ENCODE results near the gene REPIN1.

REPIN1 gene

GRCh38 chr7:150399421-150400007, 30.9 kb downstream of the REPIN1 start:
- no peak for DNase-seq (ENCODE audit: low read depth)
- no peak for TF ChIP-seq CTCF (conservative IDR thresholded peaks at IDR 0.05; ENCODE audit: low read depth, low read length)

GRCh38 chr7:150400008-150400787, 31.6 kb downstream of the REPIN1 start:
- no peak for DNase-seq (ENCODE audit: low read depth)
- no peak overlapping the region for H3K4me3 ChIP-seq (ENCODE audit: low read length)
- TF ChIP-seq CTCF (conservative IDR thresholded peaks at IDR 0.05; ENCODE audit: low read depth, low read length): no peak

More at GRCh38 chr7:150399421-150400007, 30.9 kb downstream of the REPIN1 start:
- no peak overlapping the region for H3K4me3 ChIP-seq (ENCODE audit: low read length)

- no peak for DNase-seq (ENCODE audit: low read depth)
- TF ChIP-seq CTCF (conservative IDR thresholded peaks at IDR 0.05; ENCODE audit: low read depth, low read length): no peak
- H3K4me3 ChIP-seq (ENCODE audit: low read length): no peak overlapping the region
Measured at GRCh38 chr7:150400788-150401423, 32.3 kb downstream of the REPIN1 start.

GRCh38 chr7:150401424-150401790, 32.8 kb downstream of the REPIN1 start:
- DNase-seq (ENCODE audit: low read depth): no peak
- no peak for TF ChIP-seq CTCF (conservative IDR thresholded peaks at IDR 0.05; ENCODE audit: low read depth, low read length)
- H3K4me3 ChIP-seq (ENCODE audit: low read length): no peak overlapping the region

GRCh38 chr7:150401861-150402631, 33.4 kb downstream of the REPIN1 start:
- TF ChIP-seq CTCF (conservative IDR thresholded peaks at IDR 0.05; ENCODE audit: low read depth, low read length): no peak
- H3K4me3 ChIP-seq (ENCODE audit: low read length): no peak overlapping the region
- no peak for DNase-seq (ENCODE audit: low read depth)

GRCh38 chr7:150402671-150403321, 34.2 kb downstream of the REPIN1 start:
- DNase-seq (ENCODE audit: low read depth): no peak

More at GRCh38 chr7:150402671-150403321, 34.2 kb downstream of the REPIN1 start:
- no peak overlapping the region for H3K4me3 ChIP-seq (ENCODE audit: low read length)
- TF ChIP-seq CTCF (conservative IDR thresholded peaks at IDR 0.05; ENCODE audit: low read depth, low read length): no peak

Data from retinal pigment epithelial cell (primary cell).